A549 (cell line): ENCODE measurements around the gene GSC2. TPM values are rescaled to one million over a fixed set of nuclear protein-coding genes. Genes with fewer than 3 reads are reported as not detected.

Source experiments
- ATAC-seq, 2 experiments: fragments of 200-7000 bp in 1 of 2; fragments of >200 bp in 1 of 2; cut with Nextera tagmentation in 1 of 2; cut with Tn5 transposase in 1 of 2; 3 replicates each; pipeline versions ENCODE4 v1.8.0 to v1.9.1; 2018 to 2020; ENCODE audit warnings: mild to moderate bottlenecking in 1 of 2, moderate library complexity in 1 of 2
- CTCF ChIA-PET: fragments of 300-600 bp; sonication (Branson Sonifier 250); formaldehyde crosslinking; extraction: SDS; loops from one replicate; lab custom pipeline; 2021; ENCODE audit warnings: antibody characterized with exemption, inconsistent platforms; lab: Yijun Ruan, JAX
- POLR2A ChIA-PET: fragments of 350-600 bp; formaldehyde crosslinking; extraction: SDS; loops from one replicate; lab custom pipeline; 2021; ENCODE audit warnings: antibody characterized with exemption, inconsistent platforms; lab: Yijun Ruan, JAX
- DNase-seq, 2 experiments: peaks; one replicate each; pipeline versions ENCODE4 v3.0.0 to v3.0.0-alpha.2; 2011 to 2016; ENCODE audit warnings: low read depth in 1 of 2, low spot score in 1 of 2
- FAIRE-seq: peaks from 2 replicates; lab custom pipeline; 2011; peaks lifted over from hg19 to GRCh38; lab: Jason Lieb, UNC
- H3K27ac ChIP-seq, 2 experiments: fragments of >200 bp; sonication (Bioruptor Twin); formaldehyde crosslinking; 3 replicates each; pipeline ENCODE4 v1.5.1; 2016 to 2017
- H3K4me1 ChIP-seq: fragments of >200 bp; sonication (Bioruptor Twin); formaldehyde crosslinking; 3 replicates; pipeline ENCODE4 v1.6.1; 2016
- H3K4me2 ChIP-seq: fragments of >200 bp; sonication (Bioruptor Twin); formaldehyde crosslinking; 3 replicates; pipeline ENCODE4 v1.6.1; 2016
- H3K4me3 ChIP-seq: fragments of >200 bp; sonication (Bioruptor Twin); formaldehyde crosslinking; 3 replicates; pipeline ENCODE4 v1.5.1; 2016
- H3K9me3 ChIP-seq: fragments of >200 bp; sonication (Bioruptor Twin); formaldehyde crosslinking; 3 replicates; pipeline ENCODE4 v1.6.1; 2016
- ATOH8 ChIP-seq: fragments of 250-450 bp; sonication (Bioruptor Pico); IDR thresholded peaks from 2 replicates; pipeline ENCODE4 v1.5.0; 2020; ENCODE audit warnings: low read depth, mild to moderate bottlenecking, moderate library complexity
- BCL3 ChIP-seq: fragments of >200 bp; sonication (Bioruptor Twin); formaldehyde crosslinking; IDR thresholded peaks from 3 replicates; pipeline ENCODE4 v1.6.1; 2016
- CBX8 ChIP-seq: fragments of 200-600 bp; sonication (generic); IDR thresholded peaks from 2 replicates; pipeline ENCODE4 v1.6.1; 2016
- EHF ChIP-seq: fragments of 250-450 bp; sonication (Bioruptor Pico); IDR thresholded peaks from 2 replicates; pipeline ENCODE4 v1.5.0; 2020; ENCODE audit warnings: mild to moderate bottlenecking
- FOSB ChIP-seq: fragments of 250-450 bp; sonication (Bioruptor Pico); IDR thresholded peaks from 2 replicates; pipeline ENCODE4 v1.5.0; 2020; ENCODE audit warnings: mild to moderate bottlenecking, moderate library complexity
- FOSL2 ChIP-seq, 2 experiments: fragments of 450-650 bp in 1 of 2; fragments of >200 bp in 1 of 2; sonication (Bioruptor Twin) in 1 of 2; formaldehyde crosslinking; IDR thresholded peaks; 2 replicates each; pipeline versions ENCODE4 v1.5.0 to v1.6.1; 2016 to 2020; ENCODE audit warnings: mild to moderate bottlenecking in 1 of 2, moderate library complexity in 1 of 2
- HEYL ChIP-seq: fragments of 250-450 bp; sonication (Bioruptor Pico); IDR thresholded peaks from 2 replicates; pipeline ENCODE4 v1.8.0; 2021; ENCODE audit warnings: mild to moderate bottlenecking, moderate library complexity
- MAZ ChIP-seq: fragments of 150-350 bp; IDR thresholded peaks from 2 replicates; pipeline ENCODE4 v1.6.1; 2014; ENCODE audit warnings: antibody characterized with exemption, low read depth, low read length, borderline replicate concordance
- POLR2A ChIP-seq: IDR thresholded peaks from 2 replicates; pipeline ENCODE4 v1.6.1; 2012; ENCODE audit warnings: mild to moderate bottlenecking, low read length
- POLR2AphosphoS2 ChIP-seq: conservative IDR thresholded peaks from 2 replicates; pipeline ENCODE4 v1.6.1; 2012; ENCODE audit warnings: low read length, improper control_type of control experiment, inconsistent platforms
- RAD21 ChIP-seq, 2 experiments: fragments of >200 bp in 1 of 2; sonication (Bioruptor Twin) in 1 of 2; formaldehyde crosslinking in 1 of 2; IDR thresholded peaks in 1 of 2; conservative IDR thresholded peaks in 1 of 2; 2 replicates in 1 of 2; 3 replicates in 1 of 2; pipeline ENCODE4 v1.6.1; 2012 to 2018; ENCODE audit warnings: inconsistent platforms in 1 of 2
- REST ChIP-seq: fragments of 200-600 bp; sonication (generic); IDR thresholded peaks from 2 replicates; pipeline ENCODE4 v1.6.1; 2016; ENCODE audit warnings: antibody characterized with exemption, mild to moderate bottlenecking, moderate library complexity
- WGBS: methylation state at CpG from one replicate; pipeline ENCODE4 v1.1.6; 2017; ENCODE audit errors: missing lambda C conversion rate; 5-methylcytosine and 5-hydroxymethylcytosine counted together
- polyA plus RNA-seq, 4 experiments: library from polyadenylated mRNA; depleted of rRNA in 3 of 4; stranded (reverse); fragments of >200 nt; fragmentation: RNase III in 1 of 4; extraction: RNeasy Plus Mini Kit Qiagen cat#74134 plus additional on column Dnase treatment in 1 of 4; gene quantifications; 2 replicates in 3 of 4; 3 replicates in 1 of 4; pipeline ENCODE4 v1.2.3, GENCODE V29; 2011 to 2017

The GSC2 gene
- polyA plus RNA-seq, 2 of the 4 experiments (the other 2 are of a cell fraction) = not detected

- ATAC-seq (no peak), DNase-seq (no peak), FAIRE-seq (no peak)
- no peaks in the 10 kb centered on the region for H3K4me1 ChIP-seq
- no peak overlapping the region for H3K4me3 ChIP-seq
- ChIA-PET POLR2A (no interaction called here), CTCF (interaction anchor here (0.6 to 2.8 kb wide), 2 partner anchors 14 to 813 kb away, joined by 3 to 7 read pairs; no protein-coding TSS in a partner anchor)
- 85% methylated on average over 10 of the region's 10 CpGs for WGBS
- no peaks in the 10 kb centered on the region for H3K9me3 ChIP-seq
- H3K4me2 ChIP-seq = no peak overlapping the region
- TF ChIP-seq ATOH8 (CRISPR knock-in tag) = no peak
- no peak for TF ChIP-seq MAZ
- no peak overlapping the region for H3K27ac ChIP-seq
Measured at GRCh38 chr22:19197997-19198865, 48.1 kb upstream of the GSC2 start.

GRCh38 chr22:19196841-19197612, 46.9 kb upstream of the GSC2 start:
- no peak for DNase-seq
- no peak for TF ChIP-seq POLR2A
- no peak for TF ChIP-seq ATOH8 (CRISPR knock-in tag)
- no peak for TF ChIP-seq BCL3
- Histone ChIP-seq H3K4me3 (no peak overlapping the region), H3K4me1 (no peaks in the 10 kb centered on the region), H3K27ac (no peak overlapping the region), H3K4me2 (no peak overlapping the region), H3K9me3 (no peaks in the 10 kb centered on the region)
- CTCF ChIA-PET = interaction anchor here (0.6 to 1.6 kb wide), 2 partner anchors 18 to 814 kb away, joined by 3 to 4 read pairs; no protein-coding TSS in a partner anchor
- 86% methylated on average over 11 of the region's 11 CpGs for WGBS
- no peak for ATAC-seq
- FAIRE-seq = no peak
- POLR2A ChIA-PET = no interaction called here

- no peak for ATAC-seq
- Histone ChIP-seq H3K9me3 (no peaks in the 10 kb centered on the region), H3K4me3 (no peak overlapping the region), H3K4me1 (no peaks in the 10 kb centered on the region)
- CTCF ChIA-PET = interaction anchor here (1.6 kb wide), 1 partner anchor 17 kb away, joined by 4 read pairs; no protein-coding TSS in a partner anchor
- no peak for DNase-seq
- 90% methylated on average over 15 of the region's 23 CpGs for WGBS
- no peak for TF ChIP-seq FOSL2 (IDR thresholded peaks at IDR 0.05)
- no peak for TF ChIP-seq FOSL2 (CRISPR knock-in tag; IDR thresholded peaks at IDR 0.05)
- no peak for TF ChIP-seq CBX8
- no peak for TF ChIP-seq EHF
- TF ChIP-seq FOSB = no peak
- no peak for TF ChIP-seq REST
- TF ChIP-seq POLR2AphosphoS2 = no peak
- TF ChIP-seq HEYL = no peak
- no peak for TF ChIP-seq RAD21 (conservative IDR thresholded peaks at IDR 0.05 in 1 of 2, IDR thresholded peaks at IDR 0.05 in 1 of 2)
- TF ChIP-seq, all 56 proteins: peak for 0
- FAIRE-seq = no peak
- no peak overlapping the region for H3K4me2 ChIP-seq
- POLR2A ChIA-PET = no interaction called here
- no peak overlapping the region for H3K27ac ChIP-seq
Measured at GRCh38 chr22:19195796-19196731, 46.0 kb upstream of the GSC2 start.
